ENCODE results near the gene ELMOD1.
A peak's percentile ranks its signal among the peaks of the same experiment; 100 is the strongest.

ELMOD1 gene

GRCh38 chr11:107651672-107652071 lies 60.7 kb downstream of the ELMOD1 start:
- no peak for DNase-seq

DNA sequence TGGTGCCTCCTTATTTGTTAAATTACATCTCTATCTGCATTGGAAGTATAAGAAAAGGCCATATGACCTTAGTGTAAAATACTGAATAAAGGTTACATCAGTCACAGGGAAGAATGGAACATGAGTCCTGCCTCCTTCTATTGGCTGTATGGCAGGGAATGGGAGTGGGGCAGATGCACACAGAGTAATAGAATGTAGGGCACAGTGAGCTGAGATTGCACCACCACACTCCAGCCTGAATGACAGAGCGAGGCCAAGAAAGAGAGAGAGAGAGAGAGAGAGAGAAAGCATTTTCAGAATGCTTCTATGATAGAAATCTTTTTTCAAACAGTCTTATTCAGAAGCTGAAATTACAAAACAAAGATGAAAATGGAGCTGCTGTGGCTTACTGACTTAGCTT lies 62.1 kb downstream of the ELMOD1 start:
- DNase-seq = no peak

DNA sequence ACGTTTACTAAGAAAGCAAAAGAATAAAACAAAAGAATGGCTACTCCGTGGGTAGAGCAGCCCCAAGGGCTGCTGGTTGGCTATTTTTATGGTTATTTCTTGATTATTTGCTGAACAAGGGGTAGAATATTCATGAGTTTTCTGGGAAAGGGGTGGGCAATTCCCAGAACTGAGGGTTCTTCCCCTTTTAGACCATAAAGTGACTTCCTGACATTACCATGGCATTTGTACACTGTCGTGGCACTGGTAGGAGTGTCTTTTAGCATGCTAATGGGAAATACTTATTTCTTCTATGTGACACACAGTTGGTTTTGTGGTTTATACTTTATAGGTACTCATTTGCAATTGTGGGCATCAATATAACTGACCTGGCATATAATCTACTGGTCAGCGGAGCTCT lies 64.7 kb downstream of the ELMOD1 start:
- no peak for DNase-seq

GRCh38 chr11:107659310-107659709 lies 68.4 kb downstream of the ELMOD1 start:
- no peak for DNase-seq

GRCh38 chr11:107660066-107660465 lies 69.1 kb downstream of the ELMOD1 start:
- no peak for DNase-seq

GRCh38 chr11:107661656-107662055 lies 70.7 kb downstream of the ELMOD1 start:
- DNase-seq = no peak

- DNase-seq = peak; percentile 69
Measured at GRCh38 chr11:107665018-107665417, 74.1 kb downstream of the ELMOD1 start.

- no peak for DNase-seq
Measured at GRCh38 chr11:107666911-107667613, 76.1 kb downstream of the ELMOD1 start.

DNA sequence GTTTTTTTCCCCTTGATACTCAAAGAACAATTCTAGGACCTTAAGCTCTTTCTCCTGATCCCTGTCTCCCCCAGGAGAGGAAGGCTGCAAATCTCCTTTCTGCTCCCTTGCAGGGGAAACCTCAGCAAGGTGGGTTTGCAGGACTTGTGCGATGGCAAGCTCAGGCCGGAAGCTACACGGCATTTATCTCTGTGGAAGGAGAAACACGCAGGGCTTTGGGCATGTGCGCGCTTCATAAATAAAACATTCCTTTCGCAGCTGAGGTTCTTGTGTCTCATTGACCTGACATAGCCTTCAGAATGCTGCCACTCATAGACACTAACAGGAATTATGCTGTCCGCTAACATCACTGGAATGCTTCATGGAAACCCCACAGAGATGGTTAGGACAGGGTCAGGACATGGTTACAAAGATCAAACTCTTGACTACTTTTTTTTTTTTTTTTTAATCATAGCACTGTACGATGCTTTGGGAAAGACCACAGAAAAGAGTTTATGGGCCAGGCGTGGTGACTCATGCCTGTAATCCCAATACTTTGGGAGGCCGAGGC lies 78.3 kb downstream of the ELMOD1 start:
- no peak for DNase-seq

- no peak for DNase-seq
Measured at GRCh38 chr11:107669893-107670601, 79.1 kb downstream of the ELMOD1 start.

- no peak for DNase-seq
Measured at GRCh38 chr11:107675902-107676301, 85.0 kb downstream of the ELMOD1 start.

DNA sequence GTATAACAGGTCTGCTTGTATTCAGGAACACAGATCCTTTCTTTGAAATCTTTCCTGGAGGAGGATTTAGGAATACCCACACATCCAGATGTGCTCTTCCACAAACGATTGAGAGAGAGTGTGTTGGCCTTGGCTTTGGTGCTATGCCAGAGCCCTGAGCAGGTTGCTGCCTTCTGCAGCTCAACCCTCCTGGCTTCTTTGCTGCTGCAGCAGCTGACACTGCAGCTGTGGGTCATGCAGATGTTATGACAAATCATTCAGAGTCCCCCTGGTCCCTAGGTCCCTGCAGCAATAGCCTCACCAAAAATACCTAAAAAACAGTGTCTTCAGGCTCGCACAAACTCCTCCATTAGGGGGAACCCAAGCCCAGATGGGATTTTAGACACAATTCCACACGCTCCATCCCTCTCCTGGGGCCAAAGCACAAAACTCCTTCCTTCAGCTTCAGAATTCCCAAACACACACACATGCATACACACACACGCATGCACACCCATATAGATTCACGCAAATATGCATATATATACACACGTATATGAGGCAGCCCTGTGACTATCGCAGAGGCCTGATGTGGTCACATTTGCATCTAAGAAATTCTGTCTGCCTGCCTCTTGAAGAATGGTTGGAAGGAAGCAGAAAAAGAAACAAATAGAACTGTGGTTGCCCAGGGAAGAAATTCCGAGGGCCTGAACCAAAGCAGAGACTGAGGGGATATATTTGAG lies 85.5 kb downstream of the ELMOD1 start:
- DNase-seq = no peak

DNA sequence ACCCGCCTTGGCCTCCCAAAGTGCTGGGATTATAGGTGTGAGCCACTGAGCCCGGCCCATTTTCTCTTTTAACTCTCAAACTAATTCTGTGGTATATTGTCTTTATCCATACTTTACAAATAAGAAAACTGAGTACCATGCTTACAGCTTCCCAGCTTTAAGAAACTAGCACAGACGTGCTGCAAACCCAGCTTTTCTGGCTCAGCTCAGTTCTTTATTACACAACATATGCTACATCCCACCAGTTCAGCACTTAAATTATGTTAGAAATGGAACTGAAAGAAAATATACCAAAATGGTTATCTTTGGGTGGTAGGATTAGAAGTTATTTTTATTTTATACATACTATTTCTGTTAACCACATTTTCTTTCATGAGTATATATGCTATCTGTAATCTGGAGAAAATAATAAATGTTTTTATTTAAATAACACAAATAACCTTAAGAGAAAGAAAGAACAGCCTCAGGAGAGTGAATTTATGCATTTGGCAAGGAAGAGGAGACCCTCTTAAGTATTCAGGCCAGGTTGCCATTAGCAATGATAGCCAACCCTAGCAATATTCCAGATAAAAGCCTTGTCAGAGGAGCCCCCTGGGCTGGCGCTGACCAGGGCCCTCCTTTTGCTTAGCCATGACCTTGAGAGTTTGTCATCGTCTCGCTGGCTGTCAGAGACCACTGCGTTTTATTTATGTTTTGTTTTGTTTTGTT lies 87.1 kb downstream of the ELMOD1 start:
- no peak for DNase-seq

DNA sequence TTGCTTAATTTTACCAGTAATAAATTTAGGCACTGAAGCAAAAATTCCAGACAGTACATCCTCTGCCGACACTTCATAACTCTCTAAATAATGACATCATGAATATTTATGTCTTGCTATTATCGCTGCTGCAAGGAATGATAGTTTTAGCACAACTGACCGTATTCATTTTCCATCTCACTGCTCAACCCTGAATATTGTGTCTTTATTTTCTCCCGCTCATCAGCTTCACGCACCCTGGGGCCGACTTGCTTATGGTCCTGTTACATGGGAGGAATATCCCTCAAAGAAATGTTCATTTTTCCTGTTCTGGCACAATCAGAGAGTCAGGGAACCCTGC lies 87.7 kb downstream of the ELMOD1 start:
- DNase-seq = no peak

GRCh38 chr11:107679255-107680024 lies 88.5 kb downstream of the ELMOD1 start:
- DNase-seq = no peak

DNA sequence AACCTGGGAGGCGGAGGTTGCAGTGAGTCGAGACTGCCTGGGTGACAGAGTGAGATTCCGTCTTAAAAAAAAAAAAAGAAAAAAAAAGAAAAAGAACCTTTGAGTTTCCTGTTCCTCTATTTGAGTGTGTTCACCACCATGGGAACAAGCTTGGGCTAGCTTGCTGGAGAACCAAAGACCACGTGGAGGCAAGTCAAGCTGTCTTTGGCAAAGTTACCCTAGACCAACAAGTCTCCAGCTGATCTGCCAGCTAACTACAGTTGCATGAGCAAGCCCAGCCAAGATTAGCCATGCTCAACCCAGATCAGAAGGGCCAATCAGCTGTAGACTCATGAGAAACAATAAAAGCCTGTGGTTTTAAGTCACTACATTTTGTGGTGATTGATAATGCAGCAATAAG lies 91.2 kb downstream of the ELMOD1 start:
- no peak for DNase-seq

DNA sequence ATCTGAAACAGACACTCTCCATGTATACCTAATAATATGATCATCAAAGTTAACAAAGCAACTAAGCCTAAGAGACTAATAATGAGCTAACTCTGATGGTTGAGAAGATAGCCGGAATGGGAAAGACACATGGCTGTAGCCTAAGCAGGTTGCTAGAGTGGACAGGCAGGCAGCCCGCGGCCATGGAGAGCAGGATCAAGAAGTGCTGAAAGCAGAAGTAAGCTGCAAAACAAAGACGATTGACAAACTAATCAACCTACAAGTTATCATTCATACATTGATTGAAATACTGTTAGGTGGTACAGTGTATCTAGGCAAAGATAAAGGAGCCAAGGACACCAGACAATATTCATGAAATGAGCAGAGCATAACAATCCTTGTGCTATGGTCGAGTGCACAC lies 91.6 kb downstream of the ELMOD1 start:
- no peak for DNase-seq

GRCh38 chr11:107683061-107683460 lies 92.1 kb downstream of the ELMOD1 start:
- no peak for DNase-seq

DNA sequence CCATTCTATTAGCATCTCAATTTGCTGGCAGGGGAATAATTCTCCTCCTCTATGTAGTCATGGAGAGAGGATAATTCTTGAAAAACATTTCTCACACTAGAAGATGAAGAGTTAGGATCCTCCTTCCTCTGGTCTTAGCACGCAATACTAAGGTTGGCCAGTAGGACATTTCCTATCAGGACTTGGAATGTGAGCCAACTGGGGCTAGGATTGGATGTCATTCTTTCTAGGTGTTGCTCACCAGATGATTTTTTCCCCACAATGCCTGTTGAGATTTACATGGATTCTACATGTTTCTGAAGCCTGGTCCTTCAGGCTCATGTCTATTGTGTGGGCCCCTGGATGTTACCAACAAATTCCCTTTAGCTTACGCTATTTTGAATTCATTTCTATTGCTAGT lies 92.9 kb downstream of the ELMOD1 start:
- no peak for DNase-seq

DNA sequence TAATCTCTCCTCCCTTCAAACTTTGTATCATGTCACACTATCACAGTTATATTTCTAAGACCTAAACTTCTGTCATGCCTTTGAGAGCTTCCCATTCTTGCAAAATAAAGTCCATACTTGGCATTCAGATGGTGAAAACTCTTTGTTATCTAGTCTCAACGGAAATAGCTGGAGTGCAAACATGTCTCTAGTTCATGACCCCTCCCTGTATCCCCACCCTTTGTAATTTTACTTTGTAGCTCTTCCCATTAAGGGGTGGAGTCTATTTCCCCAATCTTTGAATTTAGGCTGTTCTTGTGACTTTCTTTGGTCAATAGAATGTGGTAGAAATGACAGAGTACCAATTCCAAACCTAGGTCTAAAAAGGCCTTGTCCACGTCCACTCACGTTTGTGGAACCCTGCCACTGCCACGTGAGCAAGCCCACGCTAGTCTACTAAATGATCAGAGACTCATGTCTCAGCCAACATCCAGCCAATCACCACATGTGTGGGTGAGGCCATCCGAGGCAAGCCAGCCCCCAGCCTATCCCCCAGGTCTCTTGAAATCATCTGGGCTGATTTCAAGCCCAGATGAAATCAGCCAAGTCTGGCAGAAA lies 97.5 kb downstream of the ELMOD1 start:
- DNase-seq = no peak

DNA sequence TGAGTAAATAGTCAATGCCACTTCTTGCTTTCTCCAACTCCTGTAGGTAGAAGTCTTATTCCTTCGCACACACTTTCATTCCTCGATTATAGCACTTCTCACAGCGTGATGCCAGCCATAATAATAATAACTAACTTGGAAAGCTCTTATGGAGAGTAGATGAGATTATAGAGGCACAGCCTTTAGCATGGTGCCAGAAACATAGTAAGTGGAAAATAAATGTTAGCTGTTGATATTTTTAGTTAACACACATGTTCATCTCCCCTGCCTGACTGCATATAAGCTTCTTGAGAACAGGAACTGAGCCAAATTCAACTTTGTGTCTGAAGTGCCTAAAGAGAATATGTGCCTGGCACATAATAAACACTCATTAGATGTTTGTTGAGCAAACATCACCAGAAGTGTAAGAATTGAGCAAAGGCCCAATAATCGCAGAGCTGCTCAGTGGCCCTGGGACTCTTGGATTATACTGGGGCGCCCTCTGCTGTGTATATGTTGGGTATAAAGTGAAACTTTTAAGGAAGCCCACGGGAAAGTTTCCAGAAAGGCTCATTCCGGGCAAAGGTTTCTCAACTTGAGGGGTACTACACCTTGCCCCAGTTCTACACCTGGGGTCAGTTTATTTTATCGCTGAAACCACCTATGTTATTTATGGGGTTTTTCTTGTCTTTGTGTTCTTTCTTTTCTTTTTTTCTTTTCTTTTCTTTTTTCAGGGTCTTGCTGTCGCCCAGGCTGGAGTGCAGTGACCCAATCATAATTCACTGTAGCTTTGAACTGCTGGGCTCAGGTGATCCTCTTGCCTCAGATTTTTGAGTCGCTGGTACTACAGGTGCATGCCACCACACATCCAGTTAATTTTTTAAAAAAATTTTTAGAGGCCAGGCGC lies 98.6 kb downstream of the ELMOD1 start:
- DNase-seq = peak; percentile 70
